HG03432 (cell line): ENCODE data around the gene CAMK1.

ENCODE experiments used
- ATAC-seq: cut with Tn5 transposase; IDR thresholded peaks from one replicate; pipeline ENCODE4 v1.9.1; 2021; ENCODE audit warnings: mild to moderate bottlenecking, moderate library complexity; ENCODE audit not compliant: unreplicated experiment

The CAMK1 gene

GRCh38 chr3:9713142-9713541 is 56.6 kb downstream of the CAMK1 start:
- no peak for ATAC-seq

- ATAC-seq = no peak
These were observed 57.3 kb downstream of the CAMK1 start for GRCh38 chr3:9712415-9712814.

GRCh38 chr3:9710174-9710739 is 59.5 kb downstream of the CAMK1 start:
- no peak for ATAC-seq
